ENCODE measurements around the gene MMP8. TPM values are rescaled to one million over a fixed set of nuclear protein-coding genes. Genes with fewer than 3 reads are reported as not detected.

The MMP8 gene, protein sequence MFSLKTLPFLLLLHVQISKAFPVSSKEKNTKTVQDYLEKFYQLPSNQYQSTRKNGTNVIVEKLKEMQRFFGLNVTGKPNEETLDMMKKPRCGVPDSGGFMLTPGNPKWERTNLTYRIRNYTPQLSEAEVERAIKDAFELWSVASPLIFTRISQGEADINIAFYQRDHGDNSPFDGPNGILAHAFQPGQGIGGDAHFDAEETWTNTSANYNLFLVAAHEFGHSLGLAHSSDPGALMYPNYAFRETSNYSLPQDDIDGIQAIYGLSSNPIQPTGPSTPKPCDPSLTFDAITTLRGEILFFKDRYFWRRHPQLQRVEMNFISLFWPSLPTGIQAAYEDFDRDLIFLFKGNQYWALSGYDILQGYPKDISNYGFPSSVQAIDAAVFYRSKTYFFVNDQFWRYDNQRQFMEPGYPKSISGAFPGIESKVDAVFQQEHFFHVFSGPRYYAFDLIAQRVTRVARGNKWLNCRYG
- 1 to 10 TPM in 1 of 4 donors, under 1 TPM in 1, not detected in 2; 0.15 to 1.1 TPM for total RNA-seq

DNA sequence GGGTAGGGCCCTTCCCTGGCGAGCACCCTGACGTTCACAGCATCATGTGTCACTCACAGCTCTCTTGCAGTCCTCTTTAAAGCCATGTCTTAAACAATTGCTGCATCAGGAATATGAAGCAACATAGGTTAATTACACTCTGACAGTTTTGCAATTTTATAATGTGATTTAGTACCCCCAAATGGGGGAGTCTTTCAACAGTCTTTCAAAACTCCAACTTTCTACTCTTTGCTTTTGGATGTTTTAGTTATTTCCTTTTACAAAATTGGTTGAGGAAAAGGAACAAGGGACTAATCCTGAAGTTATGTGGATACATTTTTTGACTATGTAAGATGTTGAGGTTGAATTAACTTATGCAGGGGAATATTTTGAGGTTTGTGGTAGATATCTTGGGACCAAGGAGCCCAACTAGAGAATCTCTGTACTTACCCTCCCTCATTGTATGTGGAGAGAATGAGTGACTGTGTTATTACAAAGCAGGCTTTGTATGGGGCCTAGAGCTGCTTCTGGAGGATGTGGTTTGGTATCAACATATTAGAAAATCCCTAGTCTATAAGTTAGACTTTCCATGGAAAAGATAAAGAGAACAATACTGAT, at the start of gene MMP8:
TSS of gene MMP8 (minus strand) at position 51 of the 597 bp plus-strand sequence. CDS start 99 bp downstream, outside the sequence.
- intact Hi-C loops (cut with DNase I; ENCODE audit: low total_unique reads): no loop called here
- 38% methylated on average over 2 of the region's 2 CpGs for WGBS, 2 donors

GRCh38 chr11:102773386-102773785, 48.6 kb upstream of the MMP8 start:
- WGBS, 2 donors: 60 to 66% methylated on average over 4 of the region's 4 CpGs
- TF ChIP-seq CTCF (IDR thresholded peaks at IDR 0.05) (no peak), POLR2A (IDR thresholded peaks at IDR 0.05) (no peak)
- no peak overlapping the region for H3K4me3 ChIP-seq (ENCODE audit: low read depth, poor library complexity, severe bottlenecking)
- DNase-seq (ENCODE audit: low spot score in 2 of 2): no peak
- intact Hi-C loops (cut with DNase I; ENCODE audit: low total_unique reads): no loop called here

More for the DNA sequence above, at the start of gene MMP8:
- DNase-seq (ENCODE audit: low spot score in 2 of 2): no peak
- no peak for TF ChIP-seq CTCF (IDR thresholded peaks at IDR 0.05)
- TF ChIP-seq POLR2A (IDR thresholded peaks at IDR 0.05): no peak
- no peak within 1 kb of the TSS for H3K4me3 ChIP-seq (ENCODE audit: low read depth, poor library complexity, severe bottlenecking)

DNA sequence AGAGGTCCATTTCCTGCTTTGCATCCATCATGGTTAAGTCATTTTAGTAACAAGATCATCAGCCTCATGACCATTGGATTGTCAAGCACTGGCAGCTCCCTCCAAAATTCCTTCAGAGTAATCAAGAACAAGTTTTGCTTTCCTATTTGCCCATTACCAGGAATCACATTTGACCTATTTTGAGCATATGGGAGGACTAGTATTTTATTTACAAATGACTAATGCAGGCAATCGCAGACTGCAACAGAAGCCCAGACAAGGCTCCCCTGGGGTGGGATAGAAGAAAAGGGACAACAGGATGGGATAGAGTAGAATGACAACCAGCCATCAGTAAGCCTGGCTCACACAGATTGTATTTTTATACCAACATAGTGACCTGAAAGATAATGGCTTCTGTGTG, 46.6 kb upstream of the MMP8 start:
- H3K4me3 ChIP-seq (ENCODE audit: low read depth, poor library complexity, severe bottlenecking): no peak overlapping the region
- WGBS, 2 donors: 74 to 84% methylated on average over 1 of the region's 1 CpG
- intact Hi-C loops (cut with DNase I; ENCODE audit: low total_unique reads): no loop called here
- DNase-seq (ENCODE audit: low spot score in 2 of 2): no peak
- TF ChIP-seq CTCF (IDR thresholded peaks at IDR 0.05): no peak
- no peak for TF ChIP-seq POLR2A (IDR thresholded peaks at IDR 0.05)

- intact Hi-C loops (cut with DNase I; ENCODE audit: low total_unique reads): no loop called here
- no peak for TF ChIP-seq POLR2A (IDR thresholded peaks at IDR 0.05)
- TF ChIP-seq CTCF (IDR thresholded peaks at IDR 0.05): no peak
Observed at GRCh38 chr11:102770191-102770590, 45.4 kb upstream of the MMP8 start.

GRCh38 chr11:102767800-102768199, 43.0 kb upstream of the MMP8 start:
- TF ChIP-seq POLR2A (IDR thresholded peaks at IDR 0.05) (no peak), CTCF (IDR thresholded peaks at IDR 0.05) (no peak)
- WGBS, 2 donors: 70 to 74% methylated on average over 18 of the region's 18 CpGs
- intact Hi-C loops (cut with DNase I; ENCODE audit: low total_unique reads): no loop called here
- H3K4me3 ChIP-seq (ENCODE audit: low read depth, poor library complexity, severe bottlenecking): no peak overlapping the region
- DNase-seq (ENCODE audit: low spot score in 2 of 2): no peak

More at GRCh38 chr11:102770191-102770590, 45.4 kb upstream of the MMP8 start:
- no peak for DNase-seq (ENCODE audit: low spot score in 2 of 2)
- H3K4me3 ChIP-seq (ENCODE audit: low read depth, poor library complexity, severe bottlenecking): no peak overlapping the region
